K562 (cell line): ENCODE data around the gene ILKAP. TPM values are rescaled to one million over a fixed set of nuclear protein-coding genes. Genes with fewer than 3 reads are reported as not detected.
A peak's percentile ranks its signal among the peaks of the same experiment; 100 is the strongest.

Source experiments
- GTF2F1 ChIP-seq: IDR thresholded peaks from 2 replicates; pipeline ENCODE4 v1.6.1; 2011; ENCODE audit warnings: low read depth, low read length, improper control_type of control experiment
- HINFP ChIP-seq: fragments of 450-650 bp; conservative IDR thresholded peaks from 2 replicates; pipeline ENCODE4 v1.6.1; 2016; ENCODE audit warnings: missing genetic modification characterization, low read depth, mild to moderate bottlenecking, control low read depth, missing compliant biosample characterization
- ID3 ChIP-seq, 2 experiments: fragments of 250-450 bp in 1 of 2; fragments of 450-650 bp in 1 of 2; sonication (Bioruptor Pico) in 1 of 2; IDR thresholded peaks; 2 replicates each; pipeline versions ENCODE4 v1.6.1 to v1.8.0; 2016 to 2021; ENCODE audit warnings: mild to moderate bottlenecking in 2 of 2, moderate library complexity in 2 of 2, missing compliant biosample characterization in 1 of 2, missing genetic modification characterization in 1 of 2
- IFI16 ChIP-seq: fragments of 250-450 bp; sonication (Bioruptor Pico); IDR thresholded peaks from 2 replicates; pipeline ENCODE4 v2.1.2; 2022; ENCODE audit warnings: mild to moderate bottlenecking, inconsistent platforms
- LEF1 ChIP-seq: fragments of 450-650 bp; IDR thresholded peaks from 2 replicates; pipeline ENCODE4 v1.6.1; 2016; ENCODE audit warnings: mild to moderate bottlenecking
- MBD2 ChIP-seq: sonication (generic); IDR thresholded peaks from 2 replicates; pipeline ENCODE4 v1.6.1; 2016; ENCODE audit warnings: low read depth, borderline replicate concordance
- MCM7 ChIP-seq, 2 experiments: fragments of 450-650 bp; IDR thresholded peaks; 2 replicates each; pipeline ENCODE4 v1.6.1; 2016 to 2018
- MLLT1 ChIP-seq, 2 experiments: fragments of 450-650 bp; IDR thresholded peaks; 2 replicates each; pipeline ENCODE4 v1.6.1; 2016
- MYBL2 ChIP-seq, 2 experiments: fragments of 450-650 bp in 1 of 2; sonication (generic) in 1 of 2; formaldehyde crosslinking in 1 of 2; IDR thresholded peaks; 2 replicates each; pipeline versions ENCODE4 v1.6.1 to v1.8.1; 2017 to 2022; ENCODE audit warnings: borderline replicate concordance in 1 of 2, inconsistent platforms in 1 of 2, low read depth in 1 of 2, mild to moderate bottlenecking in 1 of 2, missing genetic modification reagents in 1 of 2, moderate library complexity in 1 of 2
- PHB ChIP-seq: fragments of 250-450 bp; sonication (Bioruptor Pico); IDR thresholded peaks from 2 replicates; pipeline ENCODE4 v1.5.0; 2021
- PHB2 ChIP-seq: fragments of 450-650 bp; IDR thresholded peaks from 2 replicates; pipeline ENCODE4 v1.6.1; 2017; ENCODE audit warnings: low read depth
- PURB ChIP-seq: sonication (generic); formaldehyde crosslinking; IDR thresholded peaks from 2 replicates; pipeline ENCODE4 v1.9.0; 2021; ENCODE audit warnings: low read depth, mild to moderate bottlenecking, missing genetic modification reagents
- STAG1 ChIP-seq: sonication (generic); formaldehyde crosslinking; IDR thresholded peaks from 2 replicates; pipeline ENCODE4 v1.5.0; 2020; ENCODE audit warnings: missing genetic modification reagents, borderline replicate concordance
- TAF1 ChIP-seq: IDR thresholded peaks from 2 replicates; pipeline ENCODE4 v1.6.1; 2011; ENCODE audit warnings: mild to moderate bottlenecking, low read length, moderate library complexity; ENCODE audit not compliant: insufficient read depth, control insufficient read depth, severe bottlenecking; ENCODE audit errors: extremely low read depth
- TAF7 ChIP-seq: fragments of 450-650 bp; IDR thresholded peaks from 2 replicates; pipeline ENCODE4 v1.6.1; 2016; ENCODE audit warnings: missing genetic modification characterization, missing compliant biosample characterization
- U2AF1 ChIP-seq: fragments of 200-400 bp; formaldehyde crosslinking; optimal IDR thresholded peaks from 2 replicates; pipeline ENCODE3; 2017; ENCODE audit warnings: mild to moderate bottlenecking, low read depth, low read length, moderate library complexity
- ZBTB2 ChIP-seq: fragments of 450-650 bp; IDR thresholded peaks from 2 replicates; pipeline ENCODE4 v1.6.1; 2016; ENCODE audit warnings: antibody characterized with exemption
- ZBTB26 ChIP-seq: fragments of 450-650 bp; formaldehyde crosslinking; IDR thresholded peaks from 2 replicates; pipeline ENCODE4 v1.4.0; 2022; ENCODE audit warnings: missing genetic modification characterization
- ZKSCAN8 ChIP-seq: fragments of 200-800 bp; sonication (Bioruptor generic); IDR thresholded peaks from 2 replicates; pipeline ENCODE4 v1.6.1; 2016; ENCODE audit warnings: missing genetic modification characterization, missing compliant biosample characterization
- ZNF217 ChIP-seq: sonication (generic); formaldehyde crosslinking; IDR thresholded peaks from 2 replicates; pipeline ENCODE4 v1.8.0; 2022; ENCODE audit warnings: mild to moderate bottlenecking, missing genetic modification reagents
- ZNF324 ChIP-seq: fragments of 250-450 bp; sonication (Bioruptor Pico); IDR thresholded peaks from 2 replicates; pipeline ENCODE4 v1.4.0; 2020; ENCODE audit warnings: mild to moderate bottlenecking
- ZNF507 ChIP-seq: conservative IDR thresholded peaks from 2 replicates; pipeline ENCODE4 v1.6.1; 2017; ENCODE audit warnings: missing genetic modification characterization, missing compliant biosample characterization
- ZNF57 ChIP-seq: fragments of 450-650 bp; formaldehyde crosslinking; IDR thresholded peaks from 2 replicates; pipeline ENCODE4 v1.4.0; 2020; ENCODE audit warnings: mild to moderate bottlenecking, moderate library complexity
- polyA plus RNA-seq, 8 experiments: library from polyadenylated mRNA; depleted of rRNA in 4 of 8; stranded (reverse) in 5 of 8; unstranded in 3 of 8; fragments of >200 nt; fragmentation: Nextera tagmentation in 2 of 8; fragmentation: Illumina TruSeq in 1 of 8; extraction: Ambion mirVana in 2 of 8; extraction: Trizol in 1 of 8; gene quantifications; 2 replicates each; pipeline versions ENCODE4 v1.2.1 to v1.2.3, GENCODE V29; 2011 to 2014; ENCODE audit warnings: inconsistent platforms in 1 of 8, missing spikeins in 1 of 8
- total RNA-seq, 7 experiments: library from RNA; depleted of rRNA in 6 of 7; stranded (reverse); fragments of >200 nt in 6 of 7; fragmentation: Illumina TruSeq in 2 of 7; extraction: Trizol in 2 of 7; gene quantifications; 2 replicates each; pipeline versions ENCODE4 v1.2.1 to v1.2.3, GENCODE V29; 2011 to 2021; ENCODE audit warnings: low replicate concordance in 1 of 7

ILKAP gene
- total and polyA plus RNA-seq, 9 of the 15 experiments (the other 6 are each of a cell fraction or from before 2014, with no cell fraction given): 3.1 to 43.9 (median 20.7) TPM

GRCh38 chr2:238238766-238239542 lies 35.5 kb upstream of the ILKAP start (continued):
- TF ChIP-seq MBD2 (no peak), ZBTB26 (CRISPR knock-in tag) (no peak), PHB (CRISPR knock-in tag) (no peak), ZKSCAN8 (CRISPR knock-in tag) (no peak), GTF2F1 (no peak), TAF7 (tag) (no peak), ZNF324 (CRISPR knock-in tag) (no peak), PHB2 (no peak), ID3 (CRISPR knock-in tag; IDR thresholded peaks at IDR 0.05) (no peak), ID3 (tag; IDR thresholded peaks at IDR 0.05) (peak; percentile 80), ZNF57 (CRISPR knock-in tag) (no peak), STAG1 (CRISPR knock-in tag) (peak; percentile 82), HINFP (tag) (no peak), TAF1 (no peak), IFI16 (no peak), ZNF217 (peak; percentile 80; the same call in 1 of the 2 replicates), ZNF507 (tag) (no peak), LEF1 (no peak), ZBTB2 (no peak), PURB (no peak), MLLT1 (IDR thresholded peaks at IDR 0.05) (no peak), U2AF1 (no peak), MCM7 (IDR thresholded peaks at IDR 0.05) (no peak), MYBL2 (IDR thresholded peaks at IDR 0.05; ENCODE audit: low read depth) (no peak), MYBL2 (CRISPR knock-in tag; IDR thresholded peaks at IDR 0.05; ENCODE audit: borderline replicate concordance) (peak; percentile 71; the same call in 1 of the 2 replicates)
